Coronary artery (tissue), 2 donors: ENCODE data around the gene STX4.
"Not testable (repeated sequence)": the region's sequence is repeated elsewhere in the genome, so short reads cannot be mapped to it uniquely, and the experiment has no call there.

Experiments used
- DNase-seq: peaks from one replicate; pipeline ENCODE4 v3.0.0-alpha.2; 2017; ENCODE audit warnings: low spot score
- H3K27ac ChIP-seq, 2 donors: fragments of 200-600 bp; sonication (generic); one replicate each; pipeline ENCODE4 v1.5.1; 2016 to 2019
- H3K4me3 ChIP-seq: fragments of 200-600 bp; sonication (generic); 2 replicates; pipeline ENCODE4 v1.5.1; 2016; ENCODE audit warnings: mild to moderate bottlenecking, moderate library complexity
- TF ChIP-seq, protein P1 (sequence below): fragments of 200-600 bp; sonication (generic); IDR thresholded peaks from one replicate; pipeline ENCODE4 v1.5.1; 2019; ENCODE audit warnings: antibody characterized with exemption

Gene STX4

DNA sequence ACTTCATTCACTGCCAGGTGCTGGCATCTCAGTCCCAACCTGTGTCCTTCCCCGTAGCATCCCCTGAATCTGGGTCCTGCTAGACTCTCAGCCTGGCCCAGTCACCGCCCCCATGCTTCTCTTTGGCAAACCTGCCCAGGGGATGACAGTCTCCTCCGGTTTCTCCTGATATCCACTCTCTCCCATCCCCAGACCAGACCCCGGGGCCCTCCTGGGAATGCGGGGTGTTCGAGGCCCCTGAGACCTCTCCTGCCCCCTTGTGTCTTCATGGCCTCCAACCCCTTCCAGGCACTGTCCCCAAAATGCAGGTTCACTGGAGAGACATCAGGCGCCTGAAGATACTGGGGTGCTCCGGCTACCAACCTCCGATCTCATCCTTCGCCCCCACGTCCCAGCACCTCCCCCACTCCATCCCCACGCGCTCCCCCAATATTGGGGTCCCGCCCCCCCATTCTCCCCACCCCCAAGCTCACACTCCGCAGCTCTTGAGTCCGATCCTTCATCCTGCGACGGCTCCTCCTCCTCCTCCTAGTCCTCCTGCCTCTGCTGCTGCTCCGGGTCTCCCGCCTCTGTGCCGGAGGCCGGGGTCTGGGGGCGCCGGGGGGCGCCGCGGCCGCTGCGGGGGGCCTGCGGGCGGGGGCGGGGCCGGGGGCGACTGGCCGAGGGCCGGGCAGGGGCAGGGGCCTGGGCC is 23.3 kb upstream of the STX4 start:
- Histone ChIP-seq H3K27ac (no peak overlapping the region), H3K4me3 (peak overlapping the region; percentile 38)
- TF ChIP-seq, protein P1, sequence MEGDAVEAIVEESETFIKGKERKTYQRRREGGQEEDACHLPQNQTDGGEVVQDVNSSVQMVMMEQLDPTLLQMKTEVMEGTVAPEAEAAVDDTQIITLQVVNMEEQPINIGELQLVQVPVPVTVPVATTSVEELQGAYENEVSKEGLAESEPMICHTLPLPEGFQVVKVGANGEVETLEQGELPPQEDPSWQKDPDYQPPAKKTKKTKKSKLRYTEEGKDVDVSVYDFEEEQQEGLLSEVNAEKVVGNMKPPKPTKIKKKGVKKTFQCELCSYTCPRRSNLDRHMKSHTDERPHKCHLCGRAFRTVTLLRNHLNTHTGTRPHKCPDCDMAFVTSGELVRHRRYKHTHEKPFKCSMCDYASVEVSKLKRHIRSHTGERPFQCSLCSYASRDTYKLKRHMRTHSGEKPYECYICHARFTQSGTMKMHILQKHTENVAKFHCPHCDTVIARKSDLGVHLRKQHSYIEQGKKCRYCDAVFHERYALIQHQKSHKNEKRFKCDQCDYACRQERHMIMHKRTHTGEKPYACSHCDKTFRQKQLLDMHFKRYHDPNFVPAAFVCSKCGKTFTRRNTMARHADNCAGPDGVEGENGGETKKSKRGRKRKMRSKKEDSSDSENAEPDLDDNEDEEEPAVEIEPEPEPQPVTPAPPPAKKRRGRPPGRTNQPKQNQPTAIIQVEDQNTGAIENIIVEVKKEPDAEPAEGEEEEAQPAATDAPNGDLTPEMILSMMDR, result no peak
- DNase-seq, result no peak

DNA sequence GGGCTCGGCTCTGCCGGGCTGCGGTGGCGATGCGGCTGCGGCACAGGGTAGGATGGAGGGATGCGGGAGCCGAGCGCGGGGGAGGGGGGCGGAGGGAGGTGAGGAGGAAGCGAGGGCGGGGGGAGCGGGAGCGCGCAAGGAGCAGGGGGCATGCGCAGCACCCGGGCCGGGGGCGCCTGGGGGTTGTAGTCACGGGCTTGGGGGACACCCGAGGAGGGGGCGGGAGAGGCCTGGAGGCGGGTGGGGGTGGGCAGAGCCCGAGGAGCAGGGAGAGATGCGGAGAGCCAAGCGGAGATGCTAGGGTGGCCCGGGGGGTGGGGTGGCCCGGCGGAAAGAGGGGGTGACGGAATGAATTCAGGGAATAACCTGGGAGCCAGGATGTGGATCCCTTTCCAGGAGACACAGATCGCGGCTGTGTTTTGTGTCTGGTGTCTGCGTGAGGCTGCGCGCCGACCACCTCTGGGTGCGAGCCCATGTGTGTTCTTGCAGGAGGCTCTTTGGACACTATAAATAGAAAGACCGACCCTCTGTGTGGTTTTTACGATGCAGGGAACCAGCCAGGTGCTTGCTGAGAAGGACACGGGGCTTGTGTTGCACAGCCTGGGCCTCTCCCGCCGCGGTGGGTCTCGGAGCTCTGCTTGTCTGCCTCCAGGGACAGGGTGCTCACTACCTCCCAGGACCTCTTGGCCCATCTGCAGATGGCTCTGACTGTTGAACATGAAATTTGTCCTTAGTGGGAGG is 22.6 kb upstream of the STX4 start, which contains the start of gene STX1B:
Gene STX1B (minus strand): TSS at position 54 of the 741 bp plus-strand sequence. CDS start 242 bp downstream, outside the sequence.
- Histone ChIP-seq H3K4me3 (peak within 1 kb of the TSS; percentile 38), H3K27ac (no peak within 1 kb of the TSS)
- no peak for DNase-seq
- TF ChIP-seq, protein P1, result no peak

DNA sequence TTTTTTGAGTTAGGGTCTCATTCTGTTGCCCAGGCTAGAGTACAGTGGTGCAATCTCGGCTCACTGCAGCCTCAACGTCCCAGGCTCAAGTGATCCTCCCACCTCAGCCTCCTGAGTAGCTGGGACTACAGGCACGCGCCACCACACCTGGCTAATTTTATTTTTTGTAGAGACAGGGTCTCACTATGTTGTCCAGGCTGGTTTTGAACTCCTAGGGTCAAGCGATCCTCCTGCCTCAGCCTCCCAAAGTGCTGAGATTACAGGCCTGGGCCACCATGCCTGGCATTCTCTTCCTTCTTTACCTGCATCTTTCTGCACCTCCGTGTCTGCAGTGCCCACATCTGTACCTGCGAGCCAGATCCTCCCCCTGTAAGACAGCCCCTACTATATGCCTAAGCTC is 21.5 kb upstream of the STX4 start:
- H3K27ac ChIP-seq, H3K4me3 ChIP-seq, DNase-seq: not testable (repeated sequence)

DNA sequence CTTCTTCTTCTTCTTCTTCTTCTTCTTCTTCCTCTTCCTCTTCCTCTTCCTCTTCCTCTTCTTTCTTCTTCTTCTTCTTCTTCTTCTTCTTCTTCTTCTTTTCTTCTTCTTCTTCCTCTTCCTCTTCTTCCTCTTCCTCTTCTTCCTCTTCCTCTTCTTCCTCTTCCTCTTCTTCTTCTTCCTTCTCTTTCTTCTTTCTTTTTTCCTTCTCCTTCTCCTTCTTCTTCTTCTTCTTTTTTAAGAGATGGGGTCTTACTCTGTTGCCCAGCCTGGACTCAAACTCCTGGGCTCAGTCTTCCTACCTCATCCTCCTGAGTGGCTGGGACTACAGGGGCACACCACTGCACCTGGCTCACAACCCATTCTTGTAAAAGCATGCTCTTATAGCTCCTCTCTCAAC is 20.1 kb upstream of the STX4 start:
- DNase-seq, H3K4me3 ChIP-seq, H3K27ac ChIP-seq: not testable (repeated sequence)

DNA sequence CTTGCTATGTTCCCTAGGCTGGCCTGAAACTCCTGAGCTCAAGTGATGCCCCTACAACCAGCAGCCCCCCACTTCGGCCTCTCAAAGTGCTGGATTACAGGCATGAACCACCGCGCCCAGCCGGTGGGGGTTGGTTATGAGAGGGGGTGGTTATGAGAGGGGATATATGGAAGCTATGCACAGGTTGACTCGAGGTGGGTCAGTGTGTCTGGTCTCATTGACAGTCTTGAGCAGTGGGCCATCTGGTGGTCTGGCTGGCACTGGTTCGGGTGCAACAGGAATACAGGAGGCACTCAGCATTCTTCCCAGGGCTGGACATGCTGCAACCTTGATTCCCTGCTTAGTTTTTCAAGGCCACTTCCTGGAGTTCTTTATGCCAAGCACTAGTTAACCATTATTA is 17.3 kb upstream of the STX4 start:
- no peak overlapping the region for H3K27ac ChIP-seq
- H3K4me3 ChIP-seq, result no peak overlapping the region
- no peak for DNase-seq
- TF ChIP-seq, protein P1, result no peak

DNA sequence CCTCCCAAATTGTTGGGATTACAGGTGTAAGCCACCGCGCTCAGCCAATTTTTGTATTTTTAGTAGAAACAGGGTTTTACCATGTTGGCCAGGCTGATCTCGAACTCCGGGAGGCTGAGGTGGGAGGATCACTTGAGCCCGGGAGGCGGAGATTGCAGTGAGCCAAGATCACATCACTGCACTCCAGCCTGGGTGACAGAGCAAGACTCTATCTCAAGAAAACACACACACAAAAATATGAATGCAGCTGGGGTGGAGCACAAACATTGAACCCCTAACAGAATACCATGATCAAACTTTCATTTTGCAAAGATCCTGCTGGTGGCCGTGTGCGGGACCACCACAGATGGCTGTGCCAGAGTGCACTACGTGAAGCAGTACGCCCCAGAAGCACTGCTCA is 15.6 kb upstream of the STX4 start:
- not testable (repeated sequence) for H3K27ac ChIP-seq, H3K4me3 ChIP-seq, DNase-seq

DNA sequence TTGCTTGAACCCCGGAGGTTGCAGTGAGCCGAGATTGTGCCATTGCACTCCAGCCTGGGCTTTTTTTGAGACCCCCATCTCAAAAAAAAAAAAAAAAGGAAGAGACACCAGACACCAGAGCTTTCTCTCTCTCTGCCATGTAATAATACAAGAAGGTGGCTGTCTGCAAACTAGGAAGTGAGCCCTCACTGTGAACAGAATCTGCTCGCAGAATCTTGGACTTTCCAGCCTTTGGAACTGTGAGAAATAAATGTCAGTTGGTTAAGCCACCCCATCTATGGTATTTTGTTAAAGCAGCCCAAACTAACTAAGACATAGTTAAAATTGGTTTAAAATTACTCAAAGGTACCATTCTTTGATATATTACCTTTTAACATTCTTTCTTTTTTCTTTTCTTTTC is 12.8 kb upstream of the STX4 start:
- TF ChIP-seq, protein P1, result no peak

DNA sequence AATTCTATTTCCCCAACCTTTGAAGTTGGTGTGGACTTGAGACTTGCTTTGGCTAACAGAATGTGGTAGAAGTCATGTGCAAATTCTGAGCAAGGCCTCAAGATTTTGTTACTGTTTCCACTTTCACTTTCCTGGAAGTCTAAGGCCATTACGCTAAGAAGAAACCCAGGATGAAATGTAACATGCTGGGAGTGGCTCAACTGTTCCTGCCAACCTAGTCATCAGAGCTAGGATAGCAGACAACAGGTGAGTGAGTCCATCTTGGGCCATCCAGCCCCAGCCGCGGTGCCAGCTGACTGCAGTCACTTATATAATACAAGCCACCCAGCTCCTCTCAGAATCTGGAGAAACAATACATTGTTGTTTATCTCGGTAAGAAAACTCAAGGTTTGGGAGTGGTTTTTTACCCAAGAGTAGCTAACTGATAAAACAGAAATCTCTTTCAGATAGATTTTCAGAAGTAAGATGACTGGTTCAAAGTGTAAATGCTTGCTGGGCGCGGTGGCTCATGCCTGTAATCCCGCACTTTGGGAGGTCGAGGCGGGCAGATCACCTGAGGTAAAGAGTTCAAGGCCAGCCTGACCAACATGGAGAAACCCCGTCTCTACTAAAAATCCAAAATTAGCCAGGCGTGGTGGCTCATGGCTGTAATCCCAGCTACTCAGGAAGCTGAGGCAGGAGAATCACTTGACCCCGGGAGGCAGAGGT is 10.7 kb upstream of the STX4 start:
- Histone ChIP-seq H3K4me3 (no peak overlapping the region), H3K27ac (no peak overlapping the region)
- TF ChIP-seq, protein P1, result no peak
- DNase-seq, result no peak

More for the DNA sequence above, 12.8 kb upstream of the STX4 start:
- DNase-seq, result no peak
- Histone ChIP-seq H3K27ac (no peak overlapping the region), H3K4me3 (no peak overlapping the region)
